ENCODE data around the gene INPP5D.

GRCh38 chr2:233111427-233111826, 51.3 kb downstream of the INPP5D start:
- no peak for TF ChIP-seq CTCF (conservative IDR thresholded peaks at IDR 0.05; ENCODE audit: low read length)
- no peak for TF ChIP-seq EZH2phosphoT487 (IDR thresholded peaks at IDR 0.05; ENCODE audit: borderline replicate concordance, low read depth, low read length)

All from OCI-LY7 (cell line).